ENCODE data around the gene SSBP1. TPM values are rescaled to one million over a fixed set of nuclear protein-coding genes. Genes with fewer than 3 reads are reported as not detected.

Gene SSBP1
- total and polyA plus RNA-seq, 2 of the 8 experiments (the other 6 are each of a cell fraction or from before 2014, with no cell fraction given), result 136 to 254 TPM

DNA sequence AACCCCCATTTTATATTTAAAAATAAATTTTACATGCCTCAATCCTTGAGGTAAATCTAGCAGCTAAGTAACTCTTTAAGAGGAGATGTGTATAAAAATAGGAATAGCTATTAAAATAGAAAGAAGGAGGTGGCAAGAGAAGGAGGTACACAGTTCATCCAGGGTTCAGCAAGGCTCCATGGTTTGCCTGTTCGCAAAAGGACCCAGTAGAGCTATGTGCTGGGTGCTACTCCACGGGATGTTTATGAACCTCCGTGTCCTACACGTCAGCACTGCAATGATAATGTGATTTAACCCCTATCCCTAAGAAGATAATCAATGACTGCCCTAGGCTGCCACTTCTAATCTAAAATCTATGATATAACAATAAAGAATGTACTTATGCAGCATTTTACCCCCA, 35.3 kb upstream of the SSBP1 start (continued):
- TF ChIP-seq RNF2 (IDR thresholded peaks at IDR 0.05; ENCODE audit: borderline replicate concordance, low read depth, low read length, missing control alignments, poor library complexity, severe bottlenecking) (no peak), HDAC6 (IDR thresholded peaks at IDR 0.05; ENCODE audit: low read depth, low read length) (no peak), RBBP5 (IDR thresholded peaks at IDR 0.05; ENCODE audit: borderline replicate concordance, low read depth, low read length) (no peak), EP300 (IDR thresholded peaks at IDR 0.05; ENCODE audit: borderline replicate concordance in 1 of 2, low read depth in 2 of 2, low read length in 2 of 2) (no peak), GABPA (IDR thresholded peaks at IDR 0.05; ENCODE audit: borderline replicate concordance, insufficient read depth, low read length) (no peak), CREB1 (IDR thresholded peaks at IDR 0.05) (no peak), BRCA1 (IDR thresholded peaks at IDR 0.05; ENCODE audit: low read depth, low read length) (no peak), TBP (IDR thresholded peaks at IDR 0.05; ENCODE audit: low read depth, low read length) (no peak)
